ENCODE measurements around the gene ZBTB11.

DNA sequence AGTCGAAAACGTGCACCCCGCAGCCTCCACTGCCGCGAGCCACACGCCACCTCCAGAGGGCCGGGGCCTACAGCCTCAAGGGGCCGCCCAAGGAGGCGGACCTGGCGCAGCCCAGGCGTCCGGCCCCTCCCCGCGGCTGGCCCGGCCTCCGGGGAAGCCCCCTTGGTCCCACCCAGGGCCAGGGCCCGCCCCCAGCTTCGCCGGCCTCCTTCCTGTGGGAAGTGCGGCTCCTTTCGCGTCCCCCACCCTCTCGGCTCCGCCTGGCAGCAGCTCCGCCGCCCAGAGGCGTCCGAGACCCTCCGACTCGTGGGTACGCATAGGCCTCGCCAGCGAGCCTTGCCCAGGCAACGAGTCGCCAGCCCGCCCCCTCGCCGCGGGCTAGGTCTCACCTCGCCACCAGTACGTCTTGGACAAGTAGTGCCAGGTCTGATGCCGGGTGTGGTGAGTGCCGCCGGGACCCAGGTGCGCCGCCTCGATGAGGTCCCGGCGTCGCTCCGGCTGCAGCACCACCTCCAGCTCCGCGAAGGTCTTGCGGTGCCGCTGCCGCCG, 642 bp downstream of the ZBTB11 start:
- TF ChIP-seq POLR2A (IDR thresholded peaks at IDR 0.05): peak; percentile 59
- TF ChIP-seq, protein P1, sequence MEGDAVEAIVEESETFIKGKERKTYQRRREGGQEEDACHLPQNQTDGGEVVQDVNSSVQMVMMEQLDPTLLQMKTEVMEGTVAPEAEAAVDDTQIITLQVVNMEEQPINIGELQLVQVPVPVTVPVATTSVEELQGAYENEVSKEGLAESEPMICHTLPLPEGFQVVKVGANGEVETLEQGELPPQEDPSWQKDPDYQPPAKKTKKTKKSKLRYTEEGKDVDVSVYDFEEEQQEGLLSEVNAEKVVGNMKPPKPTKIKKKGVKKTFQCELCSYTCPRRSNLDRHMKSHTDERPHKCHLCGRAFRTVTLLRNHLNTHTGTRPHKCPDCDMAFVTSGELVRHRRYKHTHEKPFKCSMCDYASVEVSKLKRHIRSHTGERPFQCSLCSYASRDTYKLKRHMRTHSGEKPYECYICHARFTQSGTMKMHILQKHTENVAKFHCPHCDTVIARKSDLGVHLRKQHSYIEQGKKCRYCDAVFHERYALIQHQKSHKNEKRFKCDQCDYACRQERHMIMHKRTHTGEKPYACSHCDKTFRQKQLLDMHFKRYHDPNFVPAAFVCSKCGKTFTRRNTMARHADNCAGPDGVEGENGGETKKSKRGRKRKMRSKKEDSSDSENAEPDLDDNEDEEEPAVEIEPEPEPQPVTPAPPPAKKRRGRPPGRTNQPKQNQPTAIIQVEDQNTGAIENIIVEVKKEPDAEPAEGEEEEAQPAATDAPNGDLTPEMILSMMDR (IDR thresholded peaks at IDR 0.05): no peak
